Central memory CD8-positive, alpha-beta T cell (primary cell): ENCODE measurements around the gene WDR20.
"Not testable (repeated sequence)": the region's sequence is repeated elsewhere in the genome, so short reads cannot be mapped to it uniquely, and the experiment has no call there.

Source experiments
- ATAC-seq: fragments of 150-1000 bp; cut with Tn5 transposase; replicated peaks from 2 replicates; pipeline ENCODE4 v1.10.0; 2022; ENCODE audit warnings: mild to moderate bottlenecking, moderate FRiP score, moderate number of reproducible peaks; ENCODE audit not compliant: poor library complexity, severe bottlenecking; ENCODE audit errors: extremely low read depth
- DNase-seq, 2 donors: peaks; one replicate each; pipeline ENCODE4 v3.0.0; 2021; ENCODE audit warnings: low spot score in 2 of 2
- H3K27ac Mint-ChIP-seq: one replicate; pipeline ENCODE4 v1.8.0; 2022; ENCODE audit warnings: low read depth, mild to moderate bottlenecking, moderate library complexity, mixed read lengths
- H3K27me3 Mint-ChIP-seq: one replicate; pipeline ENCODE4 v1.8.0; 2022; ENCODE audit warnings: mixed read lengths
- H3K36me3 Mint-ChIP-seq: one replicate; pipeline ENCODE4 v1.8.0; 2022; ENCODE audit warnings: mild to moderate bottlenecking, moderate library complexity, mixed read lengths; ENCODE audit not compliant: insufficient read depth
- H3K4me1 Mint-ChIP-seq: one replicate; pipeline ENCODE4 v1.8.0; 2022; ENCODE audit warnings: mixed read lengths
- H3K4me3 Mint-ChIP-seq: one replicate; pipeline ENCODE4 v1.8.0; 2022; ENCODE audit warnings: mild to moderate bottlenecking, moderate library complexity, mixed read lengths
- H3K9me3 Mint-ChIP-seq: one replicate; pipeline ENCODE4 v1.8.0; 2022; ENCODE audit warnings: mixed read lengths

The WDR20 gene

DNA sequence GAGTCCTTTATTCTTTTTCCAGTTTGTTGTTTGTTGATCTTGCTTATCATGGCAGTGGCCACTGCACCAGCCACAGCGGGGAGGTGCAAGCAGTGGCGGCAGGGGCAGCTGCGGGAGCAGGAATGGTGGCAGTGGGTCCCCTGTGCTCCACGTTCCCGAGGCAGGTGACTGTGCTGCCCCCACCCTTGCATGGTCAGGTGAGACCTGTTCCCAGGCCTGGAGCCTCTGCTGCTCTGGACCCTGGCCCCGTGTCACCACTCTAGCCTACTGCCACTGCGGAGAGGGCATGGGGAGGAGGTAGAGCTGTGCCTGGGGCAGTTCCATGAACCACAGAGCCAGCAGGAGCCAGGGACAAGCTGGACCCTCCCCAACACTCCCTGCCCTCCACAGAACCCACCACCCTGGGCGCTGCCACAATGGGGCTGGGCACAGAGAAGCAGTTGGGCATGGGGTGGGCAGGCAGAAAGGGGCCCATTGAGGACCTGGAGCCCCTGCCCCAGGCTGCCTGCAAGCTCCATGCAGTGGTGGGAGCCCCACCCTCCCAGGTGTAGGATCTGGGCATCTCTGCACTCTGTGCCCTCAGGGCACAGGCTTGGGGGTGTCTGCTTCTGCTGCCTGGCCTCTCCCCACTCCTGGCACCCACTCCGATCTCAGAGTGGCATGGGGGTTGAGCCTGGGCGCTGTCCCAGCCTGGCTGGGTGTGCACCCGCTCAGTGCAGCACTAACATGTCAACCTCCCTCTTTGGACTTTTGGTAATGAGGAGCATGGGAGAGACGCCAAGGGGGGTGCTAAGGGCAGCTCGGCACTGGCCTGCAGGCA lies 23.1 kb upstream of the WDR20 start:
- Mint-ChIP-seq H3K4me3 (no peak overlapping the region), H3K9me3 (no peaks in the 10 kb centered on the region), H3K27ac (no peak overlapping the region), H3K36me3 (no peaks in the 10 kb centered on the region), H3K4me1 (no peaks in the 10 kb centered on the region), H3K27me3 (no peaks in the 10 kb centered on the region)
- ATAC-seq (no peak), DNase-seq (no peak)

DNA sequence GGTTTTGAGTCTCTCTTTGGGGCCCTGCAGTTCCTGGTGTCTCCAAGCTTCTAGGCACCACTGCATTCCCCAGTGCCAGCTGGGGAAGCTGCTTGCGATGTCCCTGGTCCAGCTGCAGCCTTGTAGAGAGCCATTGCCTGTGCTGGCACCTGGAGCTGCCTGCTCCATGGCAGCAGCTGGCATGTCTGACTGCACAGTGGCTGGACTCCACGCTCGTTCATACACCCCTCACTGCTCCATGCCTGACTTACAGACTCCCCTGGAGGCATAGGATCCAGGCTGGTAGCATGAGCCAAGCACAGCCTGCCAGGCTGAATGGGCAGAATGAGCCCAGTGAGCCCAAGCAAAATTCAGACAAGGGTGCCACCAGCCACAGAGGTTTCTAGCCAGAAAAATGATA lies 21.8 kb upstream of the WDR20 start:
- H3K4me3 Mint-ChIP-seq = no peak overlapping the region
- no peaks in the 10 kb centered on the region for H3K27me3 Mint-ChIP-seq
- no peak for DNase-seq
- H3K4me1 Mint-ChIP-seq = no peaks in the 10 kb centered on the region
- no peaks in the 10 kb centered on the region for H3K9me3 Mint-ChIP-seq
- H3K27ac Mint-ChIP-seq = no peak overlapping the region
- no peak for ATAC-seq
- H3K36me3 Mint-ChIP-seq = peaks cover 2% of the 10 kb centered on the region

DNA sequence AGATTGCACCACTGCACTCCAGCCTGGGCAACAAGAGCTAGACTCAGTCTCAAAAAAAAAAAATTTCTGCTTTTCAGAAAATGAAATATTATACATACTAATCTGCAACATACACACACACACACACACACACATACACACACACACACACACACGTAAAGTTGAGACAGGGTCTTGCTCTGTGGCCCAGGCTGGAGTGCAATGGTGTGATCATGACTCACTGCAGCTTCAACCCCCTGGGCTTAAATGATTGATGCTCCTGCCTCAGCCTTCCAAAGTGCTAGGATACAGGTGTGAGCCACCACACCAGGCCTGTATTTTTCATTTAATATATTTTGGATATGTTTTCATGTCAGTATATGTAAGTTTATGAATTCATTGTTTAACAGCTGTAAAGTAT lies 18.8 kb upstream of the WDR20 start:
- H3K4me1 Mint-ChIP-seq = no peaks in the 10 kb centered on the region
- ATAC-seq (no peak), DNase-seq (no peak)
- H3K27me3 Mint-ChIP-seq = no peaks in the 10 kb centered on the region
- H3K4me3 Mint-ChIP-seq = no peak overlapping the region
- H3K9me3 Mint-ChIP-seq = no peaks in the 10 kb centered on the region
- H3K36me3 Mint-ChIP-seq = peaks cover 2% of the 10 kb centered on the region
- no peak overlapping the region for H3K27ac Mint-ChIP-seq

DNA sequence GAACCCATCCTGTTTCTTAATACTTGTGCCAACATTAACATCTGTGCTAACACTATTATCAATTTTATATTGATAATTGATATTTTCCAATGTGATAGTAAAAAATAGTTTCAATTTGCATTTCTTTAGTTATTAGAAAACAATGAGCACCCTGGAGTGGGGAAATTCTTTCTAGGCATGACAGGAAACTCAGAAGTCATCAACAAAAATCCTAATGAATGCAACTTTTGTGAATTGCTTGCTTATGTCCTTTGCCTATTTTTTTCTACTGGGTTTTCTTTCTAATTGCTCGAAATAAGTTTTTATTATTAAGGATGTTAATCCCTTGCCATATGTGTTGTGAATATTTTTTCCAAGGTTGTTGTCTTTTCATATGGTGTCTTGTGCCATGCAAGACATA lies 18.1 kb upstream of the WDR20 start:
- DNase-seq = no peak
- Mint-ChIP-seq H3K9me3 (no peaks in the 10 kb centered on the region), H3K27ac (no peak overlapping the region), H3K4me3 (no peak overlapping the region), H3K4me1 (no peaks in the 10 kb centered on the region), H3K36me3 (peaks cover 2% of the 10 kb centered on the region), H3K27me3 (no peaks in the 10 kb centered on the region)
- no peak for ATAC-seq

DNA sequence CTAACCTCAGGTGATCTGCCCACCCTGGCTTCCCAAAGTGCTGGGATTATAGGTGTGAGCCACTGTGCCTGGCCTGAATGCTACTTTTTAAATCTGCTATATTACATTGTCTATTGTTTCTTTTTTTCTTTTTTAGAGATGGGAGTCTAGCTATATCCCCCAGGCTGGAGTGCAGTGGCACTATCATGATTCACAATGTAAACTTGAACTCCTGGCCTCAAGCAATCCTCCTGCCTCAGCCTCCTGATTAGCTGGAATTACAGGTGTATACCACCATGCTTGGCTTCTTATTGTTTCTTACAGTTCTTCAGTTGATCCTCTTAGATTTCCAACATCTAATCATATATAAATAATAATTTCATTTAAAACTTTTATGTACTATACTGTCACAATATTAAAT lies 15.3 kb upstream of the WDR20 start:
- peaks cover 3% of the 10 kb centered on the region for H3K36me3 Mint-ChIP-seq
- H3K9me3 Mint-ChIP-seq = no peaks in the 10 kb centered on the region
- H3K27me3 Mint-ChIP-seq = no peaks in the 10 kb centered on the region
- no peak overlapping the region for H3K27ac Mint-ChIP-seq
- DNase-seq (no peak), ATAC-seq (no peak)
- H3K4me3 Mint-ChIP-seq = no peak overlapping the region
- no peaks in the 10 kb centered on the region for H3K4me1 Mint-ChIP-seq

DNA sequence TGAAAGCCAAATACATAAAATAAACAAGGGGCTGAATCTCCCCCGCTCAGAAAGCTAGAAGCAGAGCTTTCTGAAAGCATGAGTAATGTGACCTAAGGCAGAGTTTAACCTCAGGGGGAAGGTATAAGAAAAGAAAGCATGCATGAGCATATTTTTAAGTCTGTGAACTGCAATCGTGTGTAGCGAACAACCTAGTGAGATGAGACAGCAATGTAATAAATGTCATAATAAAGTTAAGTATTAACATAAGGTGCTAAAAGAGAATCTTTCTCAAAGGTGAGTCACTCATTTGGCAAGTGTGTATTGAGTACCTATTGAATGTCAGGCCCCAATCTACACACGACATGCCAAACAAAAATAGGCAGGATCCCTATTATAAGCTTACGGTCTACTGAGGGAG lies 14.2 kb upstream of the WDR20 start:
- DNase-seq (no peak), ATAC-seq (no peak)
- no peaks in the 10 kb centered on the region for H3K27me3 Mint-ChIP-seq
- no peak overlapping the region for H3K27ac Mint-ChIP-seq
- no peaks in the 10 kb centered on the region for H3K9me3 Mint-ChIP-seq
- no peaks in the 10 kb centered on the region for H3K4me1 Mint-ChIP-seq
- no peak overlapping the region for H3K4me3 Mint-ChIP-seq
- peaks cover 3% of the 10 kb centered on the region for H3K36me3 Mint-ChIP-seq

DNA sequence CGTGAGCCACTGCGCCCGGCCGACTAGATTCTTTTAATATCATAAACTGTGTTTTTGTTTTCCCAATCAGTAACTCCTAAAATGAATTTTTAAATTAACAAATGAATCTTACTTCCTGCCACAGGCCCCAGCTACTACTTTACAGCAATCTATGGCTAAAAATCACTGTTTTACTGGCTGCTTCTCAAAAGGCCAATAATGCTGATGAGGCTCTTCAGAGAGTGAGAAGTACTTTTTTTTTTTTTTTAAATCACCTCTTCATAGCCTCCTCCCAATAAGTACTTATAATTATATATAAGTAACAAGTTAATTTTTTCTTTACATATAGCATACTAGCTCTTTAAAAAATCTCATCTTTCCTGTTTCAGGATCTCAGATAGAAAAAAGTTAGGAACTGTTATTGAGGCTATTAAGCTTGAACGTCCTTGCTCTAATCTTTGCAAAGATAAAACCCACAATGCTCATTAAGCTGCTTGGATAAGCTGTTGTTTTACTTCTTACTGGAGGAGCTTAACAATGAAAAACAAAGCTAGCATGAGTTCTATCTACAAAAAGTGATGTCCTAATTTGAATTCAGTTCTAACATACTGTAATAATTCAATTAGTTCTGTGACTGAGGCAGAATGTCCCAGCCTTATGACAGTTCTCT lies 12.8 kb upstream of the WDR20 start:
- DNase-seq (no peak), ATAC-seq (no peak)
- Mint-ChIP-seq H3K27ac (no peak overlapping the region), H3K36me3 (peaks cover 3% of the 10 kb centered on the region), H3K4me3 (no peak overlapping the region), H3K9me3 (no peaks in the 10 kb centered on the region), H3K27me3 (no peaks in the 10 kb centered on the region), H3K4me1 (no peaks in the 10 kb centered on the region)

DNA sequence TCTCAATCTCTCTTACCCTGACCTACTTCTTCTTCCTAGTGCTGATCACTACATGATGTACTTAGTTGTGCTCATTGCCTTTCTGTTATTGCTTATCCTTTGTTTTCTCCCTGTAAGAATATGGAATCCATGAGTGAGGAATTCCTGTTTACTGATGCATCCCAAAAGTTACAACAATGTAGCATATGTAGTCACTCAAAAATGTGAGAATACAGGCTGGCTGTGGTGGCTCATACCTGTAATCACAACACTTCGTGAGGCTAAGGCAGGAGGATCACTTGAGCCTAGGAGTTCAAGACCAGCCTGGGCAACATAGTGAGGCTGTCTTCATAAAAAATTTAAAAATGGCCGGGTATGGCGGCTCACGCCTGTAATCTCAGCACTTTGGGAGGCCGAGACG lies 8.0 kb upstream of the WDR20 start:
- DNase-seq = no peak
- no peak overlapping the region for H3K27ac Mint-ChIP-seq
- H3K36me3 Mint-ChIP-seq = peaks cover 6% of the 10 kb centered on the region

DNA sequence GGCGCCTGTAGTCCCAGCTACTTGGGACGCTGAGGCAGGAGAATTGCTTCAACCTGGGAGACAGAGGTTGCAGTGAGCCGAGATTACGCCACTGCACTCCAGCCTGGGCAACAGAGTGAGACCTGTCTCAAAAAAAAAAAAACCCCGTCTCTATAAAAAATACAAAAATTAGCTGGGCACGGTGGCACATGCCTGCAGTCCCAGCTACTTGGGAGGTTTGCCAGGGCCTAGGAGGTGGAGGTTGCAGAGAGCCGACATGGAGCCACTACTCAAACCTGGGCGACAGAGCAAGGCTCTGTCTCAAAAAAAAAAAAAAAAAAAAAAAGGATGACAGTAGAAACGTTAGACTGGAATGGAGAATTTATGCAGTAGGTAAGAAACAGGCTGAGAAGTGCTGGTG lies 5.7 kb upstream of the WDR20 start:
- H3K27ac Mint-ChIP-seq = not testable (repeated sequence)

More for the DNA sequence above, 8.0 kb upstream of the WDR20 start:
- Mint-ChIP-seq H3K4me3 (no peak overlapping the region), H3K4me1 (no peaks in the 10 kb centered on the region), H3K27me3 (no peaks in the 10 kb centered on the region), H3K9me3 (no peaks in the 10 kb centered on the region)
- ATAC-seq = no peak

DNA sequence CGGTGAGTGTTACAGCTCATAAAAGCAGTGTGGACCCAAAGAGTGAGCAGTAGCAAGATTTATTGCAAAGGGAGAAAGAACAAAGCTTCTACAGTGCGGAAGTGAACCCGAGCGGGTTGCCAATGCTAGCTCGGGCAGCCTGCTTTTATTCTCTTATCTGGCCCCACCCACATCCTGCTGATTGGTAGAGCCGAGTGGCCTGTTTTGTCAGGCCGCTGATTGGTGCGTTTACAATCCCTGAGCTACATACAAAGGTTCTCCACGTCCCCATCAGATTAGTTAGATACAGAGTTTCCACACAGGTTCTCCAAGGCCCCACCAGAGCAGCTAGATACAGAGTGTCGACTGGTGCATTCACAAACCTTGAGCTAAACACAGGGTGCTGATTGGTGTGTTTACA lies 5.0 kb upstream of the WDR20 start:
- not testable (repeated sequence) for H3K4me3 Mint-ChIP-seq, H3K36me3 Mint-ChIP-seq, H3K9me3 Mint-ChIP-seq, ATAC-seq, DNase-seq, H3K4me1 Mint-ChIP-seq, H3K27ac Mint-ChIP-seq, H3K27me3 Mint-ChIP-seq

More for the DNA sequence above, 5.7 kb upstream of the WDR20 start:
- DNase-seq, H3K4me1 Mint-ChIP-seq, H3K27me3 Mint-ChIP-seq, H3K4me3 Mint-ChIP-seq, ATAC-seq, H3K9me3 Mint-ChIP-seq, H3K36me3 Mint-ChIP-seq: not testable (repeated sequence)

DNA sequence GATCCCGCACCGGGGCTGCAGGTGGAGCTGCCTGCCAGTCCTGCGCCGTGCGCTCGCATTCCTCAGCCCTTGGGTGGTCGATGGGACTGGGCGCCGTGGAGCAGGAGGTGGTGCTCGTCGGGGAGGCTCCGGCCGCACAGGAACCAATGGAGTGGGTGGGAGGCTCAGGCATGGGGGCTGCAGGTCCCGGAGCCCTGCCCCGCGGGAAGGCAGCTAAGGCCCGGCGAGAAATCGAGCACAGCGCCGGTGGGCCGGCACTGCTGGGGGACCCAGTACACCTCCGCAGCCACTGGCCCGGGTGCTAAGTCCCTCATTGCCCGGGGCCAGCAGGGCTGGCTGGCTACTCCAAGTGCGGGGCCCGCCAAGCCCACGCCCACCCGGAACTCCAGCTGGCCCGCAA lies 4.2 kb upstream of the WDR20 start:
- H3K27ac Mint-ChIP-seq, DNase-seq, H3K27me3 Mint-ChIP-seq, ATAC-seq, H3K4me3 Mint-ChIP-seq, H3K9me3 Mint-ChIP-seq: not testable (repeated sequence)
- Mint-ChIP-seq H3K36me3 (peaks cover 15% of the 10 kb centered on the region), H3K4me1 (peaks cover 12% of the 10 kb centered on the region)

DNA sequence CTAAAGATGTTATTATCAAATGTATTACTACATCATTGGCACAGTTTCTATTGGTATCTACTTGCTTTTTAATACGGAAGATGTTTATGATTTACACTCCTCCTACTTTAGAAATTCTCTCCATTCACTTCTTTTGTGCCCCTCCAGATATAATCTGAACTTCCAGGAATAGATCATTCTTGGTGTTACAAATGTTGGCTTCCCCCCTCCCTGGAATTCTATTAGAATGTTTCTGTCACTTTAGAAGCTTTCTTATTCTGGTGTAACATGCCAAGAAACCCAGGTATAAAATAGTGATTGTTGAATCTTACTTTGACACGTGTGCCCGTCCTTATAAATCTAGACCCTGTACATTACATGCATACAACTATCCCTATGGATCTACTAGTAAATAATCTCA lies 1.2 kb upstream of the WDR20 start:
- H3K27me3 Mint-ChIP-seq = no peaks in the 10 kb centered on the region
- DNase-seq = no peak
- H3K4me1 Mint-ChIP-seq = peaks cover 19% of the 10 kb centered on the region

DNA sequence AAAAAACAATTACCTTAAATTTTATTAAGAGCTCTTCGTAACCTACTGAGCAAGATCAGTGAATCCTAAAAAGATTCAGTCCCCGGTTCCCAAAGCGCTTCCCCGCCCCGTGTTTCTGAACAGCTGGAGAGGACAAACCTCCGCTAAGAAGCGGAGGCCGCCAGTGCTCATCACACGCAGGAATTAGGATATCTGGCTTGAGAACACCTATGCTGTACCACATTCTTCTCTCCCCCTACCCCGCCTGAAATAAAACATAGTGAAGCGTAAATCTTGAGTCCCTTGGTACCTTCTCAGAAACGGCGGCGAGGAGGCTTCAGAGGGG lies 774 bp upstream of the WDR20 start:
- DNase-seq (no peak), ATAC-seq (no peak)
- H3K9me3 Mint-ChIP-seq = no peaks in the 10 kb centered on the region
- no peaks in the 10 kb centered on the region for H3K27me3 Mint-ChIP-seq
- H3K27ac Mint-ChIP-seq = peak overlapping the region; percentile 97
- peaks cover 18% of the 10 kb centered on the region for H3K36me3 Mint-ChIP-seq
- H3K4me1 Mint-ChIP-seq = peaks cover 19% of the 10 kb centered on the region
- peak overlapping the region; percentile 98 for H3K4me3 Mint-ChIP-seq

More for the DNA sequence above, 1.2 kb upstream of the WDR20 start:
- peak overlapping the region; percentile 98 for H3K4me3 Mint-ChIP-seq
- ATAC-seq = no peak
- H3K9me3 Mint-ChIP-seq = no peaks in the 10 kb centered on the region
- peaks cover 18% of the 10 kb centered on the region for H3K36me3 Mint-ChIP-seq
- H3K27ac Mint-ChIP-seq = peak overlapping the region; percentile 97
